Gastrocnemius medialis (tissue), 4 donors: ENCODE data around the gene SLC35F1.

Experiments
- POLR2A ChIP-seq, 2 donors: fragments of 450-650 bp; IDR thresholded peaks; one replicate each; pipeline ENCODE4 v1.6.1; 2017; ENCODE audit warnings: antibody characterized with exemption in 2 of 2, mild to moderate bottlenecking in 2 of 2, moderate library complexity in 2 of 2
- TF ChIP-seq, protein P1 (sequence below), 5 experiments: fragments of 450-650 bp in 3 of 5; fragments of 200-600 bp in 2 of 5; sonication (generic) in 2 of 5; IDR thresholded peaks in 4 of 5; conservative IDR thresholded peaks in 1 of 5; 1 replicate in 4 of 5; 2 replicates in 1 of 5; pipeline ENCODE4 v1.5.1; 2016 to 2019; ENCODE audit warnings: antibody characterized with exemption in 5 of 5, mild to moderate bottlenecking in 3 of 5, moderate library complexity in 3 of 5

DNA sequence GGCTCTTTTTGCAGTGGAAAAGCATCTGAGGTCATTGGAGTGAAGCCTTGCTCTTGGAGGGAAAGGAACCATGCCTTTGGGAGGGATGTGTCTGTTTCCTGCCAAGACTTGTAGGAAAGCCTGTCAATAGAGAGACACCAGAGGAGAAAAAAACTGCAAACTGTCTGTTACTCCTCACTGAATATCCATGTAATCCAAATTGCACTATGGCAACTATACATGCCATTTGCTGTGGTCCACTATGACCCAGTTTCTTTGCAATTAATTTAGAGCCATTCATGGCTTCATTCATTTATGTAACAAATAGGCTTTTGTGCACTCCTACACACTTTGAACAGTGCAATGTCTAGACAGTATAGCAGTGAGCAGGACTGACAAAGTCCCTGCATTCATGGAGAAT lies 296.5 kb downstream of the SLC35F1 start:
- TF ChIP-seq, protein P1, sequence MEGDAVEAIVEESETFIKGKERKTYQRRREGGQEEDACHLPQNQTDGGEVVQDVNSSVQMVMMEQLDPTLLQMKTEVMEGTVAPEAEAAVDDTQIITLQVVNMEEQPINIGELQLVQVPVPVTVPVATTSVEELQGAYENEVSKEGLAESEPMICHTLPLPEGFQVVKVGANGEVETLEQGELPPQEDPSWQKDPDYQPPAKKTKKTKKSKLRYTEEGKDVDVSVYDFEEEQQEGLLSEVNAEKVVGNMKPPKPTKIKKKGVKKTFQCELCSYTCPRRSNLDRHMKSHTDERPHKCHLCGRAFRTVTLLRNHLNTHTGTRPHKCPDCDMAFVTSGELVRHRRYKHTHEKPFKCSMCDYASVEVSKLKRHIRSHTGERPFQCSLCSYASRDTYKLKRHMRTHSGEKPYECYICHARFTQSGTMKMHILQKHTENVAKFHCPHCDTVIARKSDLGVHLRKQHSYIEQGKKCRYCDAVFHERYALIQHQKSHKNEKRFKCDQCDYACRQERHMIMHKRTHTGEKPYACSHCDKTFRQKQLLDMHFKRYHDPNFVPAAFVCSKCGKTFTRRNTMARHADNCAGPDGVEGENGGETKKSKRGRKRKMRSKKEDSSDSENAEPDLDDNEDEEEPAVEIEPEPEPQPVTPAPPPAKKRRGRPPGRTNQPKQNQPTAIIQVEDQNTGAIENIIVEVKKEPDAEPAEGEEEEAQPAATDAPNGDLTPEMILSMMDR (IDR thresholded peaks at IDR 0.05 in 4 of 5, conservative IDR thresholded peaks at IDR 0.05 in 1 of 5): no peak
- TF ChIP-seq POLR2A (IDR thresholded peaks at IDR 0.05): no peak
